ENCODE results near the gene RNF123.
"Not testable (repeated sequence)": the region's sequence is repeated elsewhere in the genome, so short reads cannot be mapped to it uniquely, and the experiment has no call there.

The RNF123 gene

DNA sequence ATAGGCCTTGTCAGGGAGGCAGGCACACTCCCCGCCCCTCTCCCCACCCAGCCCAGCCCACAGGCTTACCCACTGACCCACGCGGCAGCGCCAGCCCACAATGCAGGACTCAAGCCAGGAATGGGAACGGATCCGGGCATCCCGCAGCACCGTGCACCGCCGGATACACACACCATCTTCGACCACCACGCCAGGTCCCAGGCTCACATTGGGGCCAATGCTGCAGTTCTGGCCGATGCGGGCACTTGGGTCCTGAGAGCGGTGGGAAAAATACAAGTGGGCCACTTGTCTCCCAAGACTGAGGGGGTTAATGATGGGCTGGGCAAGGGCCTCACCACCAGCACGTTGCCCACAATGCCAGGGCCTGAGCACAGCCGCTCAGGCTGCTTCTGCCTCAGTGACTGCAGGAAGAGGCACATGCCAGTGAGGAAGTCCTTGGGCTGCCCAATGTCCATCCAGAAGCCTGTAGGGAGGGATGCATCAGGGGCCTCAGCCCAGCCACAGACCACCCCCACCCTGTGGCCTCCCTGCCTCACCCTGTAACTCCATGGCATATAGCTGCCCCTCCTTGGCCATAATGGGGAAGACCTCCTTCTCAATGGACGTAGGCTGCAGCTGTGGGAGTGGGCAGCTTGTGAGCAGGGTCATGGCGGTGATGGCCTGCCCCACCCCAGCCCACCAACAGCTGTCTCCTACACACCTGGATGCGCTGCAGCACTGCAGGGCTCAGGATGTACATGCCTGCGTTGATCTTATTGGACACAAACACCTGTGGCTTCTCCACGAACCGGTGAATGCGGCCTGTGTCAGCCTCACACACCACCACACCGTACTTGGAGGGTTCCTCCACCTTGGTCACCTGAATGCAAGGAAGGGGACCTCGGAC lies 32.8 kb downstream of the RNF123 start:
- DNase-seq = peak; percentile 20

DNA sequence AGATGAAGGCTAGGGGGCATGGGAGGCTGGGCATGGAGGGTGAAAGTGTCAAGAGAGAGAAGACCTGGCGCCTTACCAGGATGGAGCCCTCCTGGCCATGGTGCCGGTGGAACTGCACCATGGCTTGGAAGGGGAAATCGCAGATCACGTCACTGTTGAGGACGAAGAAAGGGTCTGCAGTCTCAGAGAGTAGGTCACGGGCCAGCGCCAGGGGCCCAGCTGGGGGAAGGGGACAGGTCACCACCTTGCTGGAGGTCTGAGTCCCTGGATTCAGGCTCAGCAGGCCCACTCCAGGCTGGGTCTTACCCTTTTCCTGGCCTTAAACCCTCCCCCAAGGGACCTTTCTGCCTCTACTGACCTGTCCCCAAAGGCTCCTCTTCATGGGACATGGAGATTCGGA lies 33.5 kb downstream of the RNF123 start:
- DNase-seq = no peak

DNA sequence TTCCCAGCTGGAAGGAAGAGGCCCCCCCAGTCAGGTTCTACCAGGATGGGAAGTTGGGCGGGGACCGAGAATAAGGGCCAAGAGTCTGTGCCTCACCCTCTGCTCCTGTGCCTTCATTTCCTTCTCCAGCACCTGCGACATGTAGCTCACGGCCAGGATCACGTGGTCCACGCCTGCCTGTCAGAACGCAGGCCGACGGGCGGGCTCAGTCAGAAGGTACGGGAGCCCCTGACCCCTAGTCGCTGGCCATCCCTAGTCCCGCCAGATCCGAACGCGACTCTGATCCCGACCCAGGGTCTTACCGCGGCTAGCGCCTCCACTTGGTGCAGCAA lies 33.9 kb downstream of the RNF123 start:
- peak; percentile 63 for DNase-seq

DNA sequence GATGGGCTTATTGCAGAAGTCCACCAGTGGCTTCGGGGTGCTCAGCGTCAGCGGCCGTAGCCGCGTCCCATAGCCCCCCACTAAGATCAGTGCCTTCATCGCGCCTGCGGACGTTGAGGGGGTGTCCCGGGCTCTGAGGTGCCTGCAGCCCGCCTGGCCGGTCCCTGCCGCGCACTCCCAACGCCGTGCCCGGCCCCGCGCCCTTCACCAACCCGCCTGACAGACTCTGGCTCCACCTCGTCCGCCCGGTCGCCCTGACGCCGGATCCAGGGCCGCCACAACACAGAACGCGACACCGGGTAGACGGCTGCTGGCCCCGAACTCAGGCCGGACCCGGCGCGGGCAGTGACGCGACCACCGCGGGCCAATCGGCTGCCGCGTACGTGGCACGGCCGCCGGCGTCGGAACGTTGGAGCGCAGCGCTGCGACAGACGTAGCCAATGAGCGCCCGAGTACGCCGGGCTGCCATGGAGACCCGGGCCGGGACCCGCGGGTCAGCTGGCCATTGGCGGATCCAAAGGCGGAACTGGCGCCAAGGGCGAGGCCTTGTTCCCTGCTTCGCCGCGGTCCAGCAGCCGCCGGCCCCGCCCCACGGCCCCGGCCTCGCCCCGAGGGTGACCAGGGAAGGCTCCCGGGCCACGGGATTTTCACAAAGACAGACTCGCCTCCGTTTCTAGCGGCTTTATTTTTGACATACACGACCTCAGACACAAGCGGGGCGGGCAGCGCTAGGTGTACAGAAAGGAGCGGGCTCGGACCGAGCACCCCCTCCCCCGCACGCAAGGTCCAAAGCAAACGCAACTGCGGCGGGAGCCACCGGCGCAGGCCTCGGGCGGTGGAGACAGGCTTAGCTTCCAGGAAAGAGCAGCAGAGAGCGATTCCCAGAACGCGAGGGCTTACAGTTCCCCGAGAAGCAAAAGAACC lies 34.5 kb downstream of the RNF123 start, which contains the start of gene GMPPB:
Gene GMPPB (minus strand): TSS at position 324 of the 924 bp plus-strand sequence. CDS start 225 bp downstream, at position 99.
- peak; percentile 89 for DNase-seq

DNA sequence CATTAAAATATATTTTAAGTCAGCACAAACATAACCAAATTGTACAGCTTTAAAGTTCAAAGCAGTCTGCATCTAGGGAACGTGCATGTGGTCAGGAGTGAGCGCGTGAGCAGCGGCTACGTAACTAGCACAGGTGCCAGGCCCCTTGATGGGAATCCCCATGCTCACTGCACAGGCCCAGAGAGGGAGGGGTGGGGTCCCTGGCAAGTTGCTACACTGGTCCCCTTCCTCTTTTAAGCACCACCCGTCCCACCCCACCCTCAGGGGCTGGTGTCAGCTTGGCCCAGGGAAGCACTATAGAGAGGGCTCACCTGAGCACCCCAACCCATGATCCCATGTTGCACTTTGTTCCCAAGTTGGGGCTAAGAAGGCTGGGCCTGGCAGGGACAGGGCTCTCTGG lies 35.2 kb downstream of the RNF123 start:
- peak; percentile 40 for DNase-seq

DNA sequence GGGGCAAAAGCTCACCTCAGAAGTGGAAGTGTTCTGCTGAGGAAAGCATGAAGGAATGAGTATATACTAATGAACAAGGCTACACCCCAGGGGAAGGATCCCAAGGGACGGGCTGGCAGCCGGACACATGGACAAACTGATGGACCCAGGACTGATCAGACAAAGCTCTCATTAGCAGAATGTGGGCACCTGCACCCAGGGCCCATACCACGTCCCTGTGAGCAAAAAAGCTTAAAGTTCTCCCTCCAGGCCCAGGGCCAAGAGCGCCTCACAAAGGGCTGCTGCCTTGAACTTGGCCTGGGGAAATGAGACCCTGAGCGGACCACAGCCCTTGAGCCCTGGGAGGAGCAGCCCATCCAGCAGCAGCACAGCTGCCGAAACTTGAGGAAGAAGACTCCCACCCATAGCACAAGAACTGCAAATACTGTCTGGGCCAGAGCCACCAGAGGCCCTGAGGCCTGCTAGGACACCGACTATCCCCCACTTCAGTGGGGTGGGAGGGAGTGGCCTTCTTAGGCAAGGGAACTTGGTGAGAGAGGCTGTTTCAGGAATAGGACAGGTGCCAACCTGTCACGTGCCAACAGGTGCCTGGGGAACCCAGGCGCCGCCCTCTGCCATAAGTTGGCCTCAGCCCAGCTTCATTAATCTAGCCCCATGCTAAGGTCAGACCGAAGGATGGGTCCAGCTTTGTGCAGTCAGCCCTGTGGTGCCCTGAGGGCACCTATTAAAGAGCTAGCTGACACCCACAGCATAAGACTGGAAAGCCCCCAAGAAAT lies 36.7 kb downstream of the RNF123 start:
- DNase-seq = no peak

DNA sequence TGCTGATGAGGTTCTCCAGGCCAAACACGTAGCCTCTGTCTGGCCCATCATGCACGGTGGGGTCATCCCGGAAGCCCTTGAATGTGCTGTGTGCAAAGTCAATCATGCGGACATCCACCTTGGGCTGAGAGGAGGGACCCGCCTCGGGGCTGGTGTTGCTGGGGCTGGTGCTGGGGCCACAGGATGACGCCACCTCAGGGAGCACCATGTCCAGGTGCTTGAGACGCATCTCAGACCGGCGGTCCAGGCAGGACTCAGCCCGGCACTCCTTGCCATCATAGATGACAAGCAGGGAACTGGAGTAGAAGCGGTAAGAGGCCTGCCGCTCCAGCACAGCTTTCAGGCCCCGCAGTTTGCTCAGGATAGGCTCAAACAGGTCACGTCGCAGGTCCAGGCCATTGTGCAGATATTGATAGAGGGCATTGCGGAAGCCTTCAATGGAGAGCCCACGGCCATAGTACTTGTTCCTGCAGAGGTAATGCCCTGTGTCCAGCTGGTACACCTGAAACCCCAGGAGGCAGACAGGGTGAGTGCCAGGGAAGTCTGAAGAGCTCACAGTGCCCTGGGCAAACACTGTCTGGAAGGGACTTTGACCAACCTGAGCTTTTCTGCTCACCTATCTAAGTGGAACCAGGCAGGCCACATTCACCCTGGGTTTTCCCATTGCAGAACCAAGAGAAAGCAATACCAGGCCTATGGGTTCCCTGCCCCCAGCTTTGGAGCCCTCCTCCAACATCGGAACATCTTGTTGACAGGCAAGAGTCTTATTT lies 38.0 kb downstream of the RNF123 start:
- no peak for DNase-seq

DNA sequence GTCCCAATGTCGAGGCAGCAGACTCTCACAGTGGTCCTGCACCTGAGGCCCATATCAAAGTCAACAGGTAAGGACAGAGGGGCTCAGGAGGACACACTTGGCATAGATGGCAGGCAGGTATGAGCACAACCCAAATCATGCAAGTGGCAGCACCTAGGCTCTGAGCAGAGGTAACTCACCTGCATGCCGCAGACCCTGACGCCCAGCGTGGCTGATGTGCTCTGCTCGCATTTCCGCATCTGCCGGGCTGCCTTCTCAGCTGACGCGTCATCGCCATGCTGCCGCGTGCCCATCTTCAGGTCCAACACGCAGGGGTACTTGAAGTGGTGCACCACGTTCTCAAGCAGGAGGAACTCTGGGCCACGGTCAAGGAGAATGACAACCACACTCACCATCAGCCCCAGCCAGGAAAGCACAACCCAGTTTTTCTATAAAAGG lies 38.6 kb downstream of the RNF123 start:
- no peak for DNase-seq

DNA sequence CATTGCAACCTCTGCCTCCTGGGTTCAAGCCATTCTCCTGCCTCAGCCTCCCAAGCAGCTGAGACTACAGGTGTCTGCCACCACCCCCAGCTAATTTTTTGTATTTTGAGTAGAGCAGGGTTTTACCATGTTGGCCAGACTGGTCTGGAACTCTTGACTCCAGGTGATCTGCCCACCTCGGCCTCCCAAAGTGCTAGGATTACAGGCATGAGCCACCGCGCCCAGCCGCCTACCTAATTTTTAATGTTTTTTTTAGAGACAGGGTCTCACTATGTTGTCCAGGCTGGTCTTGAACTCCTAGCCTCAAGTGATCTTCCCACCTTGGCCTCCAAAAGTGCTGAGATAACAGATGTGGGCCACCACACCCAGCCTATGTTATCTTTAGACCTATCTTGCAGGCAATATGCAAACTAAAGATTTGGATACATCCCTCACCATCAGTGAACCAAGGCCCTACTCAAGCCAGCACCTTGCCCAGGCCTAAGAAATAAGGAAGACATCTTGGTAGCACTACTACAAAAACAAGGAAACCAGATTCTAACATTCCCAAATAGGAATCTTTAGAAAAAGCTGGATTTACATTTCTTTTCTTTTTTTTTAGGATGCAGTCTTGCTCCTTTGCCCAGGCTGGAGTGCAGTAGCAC lies 40.7 kb downstream of the RNF123 start:
- DNase-seq = no peak

DNA sequence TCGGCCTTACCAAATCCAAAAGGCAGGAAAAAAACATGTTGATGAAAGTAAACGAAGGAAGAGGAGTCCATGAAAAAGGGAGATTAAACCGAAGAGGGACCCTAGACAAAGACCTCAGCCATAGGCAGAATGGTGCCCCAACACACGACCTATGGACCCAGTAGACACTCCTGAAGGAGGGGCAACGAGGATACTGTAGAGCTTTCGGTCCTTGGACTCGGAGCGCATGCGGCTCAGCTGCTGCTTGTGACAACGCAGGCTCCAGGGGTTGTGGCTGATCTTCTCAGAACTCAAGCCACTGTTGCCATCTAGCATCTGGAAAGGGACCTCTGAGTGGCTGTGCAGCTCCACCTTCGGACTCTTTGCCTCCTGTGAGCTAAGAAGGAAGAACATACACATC lies 43.2 kb downstream of the RNF123 start:
- no peak for DNase-seq

DNA sequence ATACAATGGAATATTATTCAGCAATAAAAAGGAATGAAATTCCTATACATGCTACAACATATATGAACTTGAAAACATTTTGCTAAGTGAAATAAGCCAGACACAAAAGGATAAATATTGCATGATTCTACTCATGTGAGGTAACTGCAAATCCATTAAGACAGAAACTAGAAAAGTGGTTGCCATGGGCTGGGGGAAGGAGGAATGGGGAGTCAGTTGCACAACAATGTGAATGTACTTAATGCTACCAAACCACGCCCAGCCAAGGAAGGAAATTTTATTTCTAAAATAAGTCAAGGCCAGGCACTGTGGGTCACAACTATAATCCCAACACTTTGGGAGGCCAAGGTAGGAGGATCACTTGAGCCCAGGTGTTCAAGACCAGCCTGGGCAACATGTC lies 44.2 kb downstream of the RNF123 start:
- DNase-seq = no peak

DNA sequence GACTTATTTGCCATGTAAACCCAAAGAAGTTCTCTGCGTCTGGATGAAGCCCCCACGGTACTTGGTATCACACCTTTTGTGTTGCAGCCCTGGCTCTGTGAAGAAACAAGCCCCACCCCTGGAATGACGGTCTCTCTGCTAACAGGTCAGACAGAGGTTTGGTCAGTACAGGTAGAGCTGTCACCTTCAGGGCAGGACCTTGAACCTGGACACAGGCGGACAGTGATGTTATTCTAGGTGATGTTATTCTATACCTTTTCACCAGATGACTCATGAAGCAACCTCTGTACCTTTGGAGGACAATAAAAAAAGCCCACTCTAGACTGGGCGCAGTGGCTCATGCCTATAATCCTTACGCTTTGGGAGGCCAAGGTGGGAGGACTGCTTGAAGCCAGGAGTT lies 45.4 kb downstream of the RNF123 start:
- no peak for DNase-seq

DNA sequence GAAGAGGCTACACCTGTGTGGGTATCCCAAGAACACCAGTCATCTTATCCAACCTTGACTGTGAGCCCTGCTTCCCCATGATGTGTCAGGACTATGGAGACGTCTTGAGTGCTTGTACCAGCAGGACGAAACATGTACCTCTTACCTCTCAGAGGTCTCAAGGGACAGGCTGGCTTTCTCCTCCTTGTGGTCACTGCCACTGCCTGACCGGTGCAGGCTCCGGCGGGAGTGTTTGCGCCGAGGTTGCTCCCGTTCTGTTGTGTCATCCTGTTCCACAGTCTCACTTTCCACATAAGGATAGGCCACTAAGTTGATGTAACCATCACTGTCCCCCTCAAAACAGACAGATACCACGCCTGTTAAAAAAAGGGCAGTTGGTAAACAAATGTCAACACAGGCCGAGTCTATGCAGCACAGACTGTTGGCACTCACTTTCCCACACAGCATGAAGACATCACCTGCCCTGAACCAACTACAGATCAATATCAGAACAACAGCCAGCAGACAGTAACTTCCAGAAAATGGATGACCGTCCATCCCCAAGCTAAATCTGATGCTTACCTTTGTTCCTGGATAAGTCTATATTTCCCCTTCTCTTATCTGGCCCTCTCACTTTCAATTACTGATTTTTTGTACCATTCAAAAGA lies 48.8 kb downstream of the RNF123 start:
- DNase-seq = no peak

DNA sequence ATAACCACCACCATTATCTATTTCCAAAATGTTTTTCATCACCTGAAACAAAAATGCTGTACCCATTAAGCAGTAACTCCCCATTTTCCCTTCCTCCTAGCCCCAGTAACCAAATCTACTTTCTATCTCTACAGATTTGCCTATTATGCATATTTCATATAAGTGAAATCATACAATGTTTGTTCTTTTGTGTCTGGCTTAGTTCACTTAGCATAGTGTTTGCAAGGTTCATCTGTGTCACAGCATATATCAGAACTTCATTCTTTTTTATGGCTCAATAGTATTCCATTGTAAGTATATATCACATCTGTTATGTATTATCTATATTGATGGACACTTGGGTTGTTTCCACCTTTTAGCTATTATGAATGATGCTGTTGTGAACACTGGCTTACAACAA lies 51.1 kb downstream of the RNF123 start:
- DNase-seq = no peak

DNA sequence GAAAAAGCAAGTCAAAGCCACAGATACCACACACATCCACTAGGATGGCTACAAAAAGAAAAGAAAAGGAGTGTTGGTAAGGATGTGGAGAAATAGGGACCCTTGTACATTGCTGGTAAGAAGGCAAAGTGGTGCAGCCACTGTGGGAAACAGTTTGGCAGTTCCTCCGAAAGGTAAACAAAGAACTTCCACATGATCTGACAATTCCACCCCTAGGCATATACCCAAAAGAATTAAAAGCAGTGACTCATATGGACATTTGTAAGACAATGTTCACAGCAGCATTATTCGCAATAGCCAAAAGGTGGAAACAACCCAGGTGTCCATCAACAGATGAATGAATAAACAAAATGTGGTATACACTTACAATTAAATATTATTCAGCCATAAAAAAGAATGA lies 56.6 kb downstream of the RNF123 start:
- no peak for DNase-seq

DNA sequence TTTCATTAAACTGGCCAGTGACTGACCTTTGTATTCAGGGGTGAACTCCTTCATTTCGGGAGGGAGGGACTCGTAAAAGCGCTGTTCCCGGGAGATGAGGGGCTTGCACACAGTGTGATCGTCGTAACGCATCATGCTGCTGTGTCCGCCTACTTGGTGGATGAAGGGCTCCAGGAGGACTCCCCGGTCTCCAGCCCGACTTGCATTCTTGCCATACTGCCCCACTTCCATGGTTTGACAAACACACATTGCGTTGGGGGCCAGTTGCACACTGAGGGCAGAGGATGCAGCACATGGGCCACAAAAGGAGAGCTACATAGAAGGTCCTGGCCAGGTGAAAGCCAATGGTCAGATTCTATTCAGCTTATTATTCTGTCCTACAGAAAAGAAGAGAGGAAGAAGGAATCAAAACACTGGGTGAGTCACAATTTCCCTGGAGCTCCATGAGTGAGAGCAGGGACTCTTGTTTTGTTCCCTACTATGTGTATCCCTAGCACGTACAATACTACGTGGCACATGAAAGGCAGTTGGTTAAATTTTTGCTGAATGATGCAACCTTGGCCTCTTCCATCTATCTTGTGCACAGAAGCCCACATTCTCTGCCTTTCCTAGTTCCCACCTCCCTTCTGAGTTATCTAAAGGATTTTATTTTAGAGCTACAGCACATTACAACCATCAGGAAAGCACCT lies 58.6 kb downstream of the RNF123 start:
- DNase-seq = no peak

DNA sequence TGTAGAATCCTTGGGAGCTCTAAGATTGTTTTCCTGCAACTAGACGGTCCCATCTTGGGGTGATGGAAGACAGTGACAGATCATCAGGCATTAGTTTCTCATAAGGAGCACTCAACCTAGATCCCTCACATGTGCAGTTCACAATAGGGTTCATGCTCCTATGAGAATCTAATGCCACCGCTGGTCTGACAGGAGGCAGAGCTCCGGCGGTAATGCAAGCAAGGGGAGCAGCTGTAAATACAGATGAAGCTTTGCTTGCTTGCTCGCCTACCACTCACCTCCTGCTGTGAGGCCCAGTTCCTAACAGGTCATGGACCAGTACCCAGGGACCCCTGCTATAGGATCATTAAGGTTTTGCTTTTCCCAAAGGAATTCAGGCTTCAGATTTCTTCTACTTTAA lies 59.5 kb downstream of the RNF123 start:
- not testable (repeated sequence) for DNase-seq

DNA sequence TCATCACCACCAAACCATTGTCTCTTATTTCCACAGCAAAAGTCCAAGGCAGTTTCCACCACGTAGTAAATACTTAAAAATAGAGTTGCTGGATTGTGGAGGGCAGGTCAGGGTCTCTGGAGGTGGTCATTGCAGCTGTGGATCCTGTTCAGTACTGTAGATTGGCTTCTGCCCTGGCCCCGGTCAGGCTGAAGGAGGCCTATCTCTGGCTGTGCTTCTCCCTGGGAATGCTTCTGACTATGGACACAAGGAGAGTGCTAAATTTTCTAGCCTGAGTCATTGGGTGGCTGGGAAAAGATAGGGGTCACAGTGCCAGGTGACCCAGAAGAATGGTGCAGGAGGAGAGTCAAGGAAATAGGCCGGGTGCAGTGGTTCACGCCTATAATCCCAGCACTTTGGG lies 60.7 kb downstream of the RNF123 start:
- no peak for DNase-seq

DNA sequence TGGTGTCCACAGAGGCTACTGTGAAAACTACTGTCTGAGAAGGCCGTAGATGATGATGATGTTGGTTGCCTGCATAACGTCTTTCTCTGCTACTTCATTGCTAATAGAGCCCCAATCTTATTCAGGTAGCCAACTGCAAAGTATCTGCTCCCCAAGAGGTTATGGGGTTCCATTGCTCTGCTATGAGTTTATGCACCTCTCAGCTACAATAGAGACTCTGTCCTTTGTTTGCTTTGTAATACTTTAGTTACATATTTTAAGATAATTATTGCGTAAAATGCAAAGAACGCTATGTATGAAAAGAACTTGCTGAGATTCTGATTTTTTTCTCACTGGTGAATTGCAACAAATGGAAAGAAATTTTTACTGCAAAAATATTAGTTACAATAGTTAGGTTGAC lies 62.1 kb downstream of the RNF123 start:
- DNase-seq = no peak

DNA sequence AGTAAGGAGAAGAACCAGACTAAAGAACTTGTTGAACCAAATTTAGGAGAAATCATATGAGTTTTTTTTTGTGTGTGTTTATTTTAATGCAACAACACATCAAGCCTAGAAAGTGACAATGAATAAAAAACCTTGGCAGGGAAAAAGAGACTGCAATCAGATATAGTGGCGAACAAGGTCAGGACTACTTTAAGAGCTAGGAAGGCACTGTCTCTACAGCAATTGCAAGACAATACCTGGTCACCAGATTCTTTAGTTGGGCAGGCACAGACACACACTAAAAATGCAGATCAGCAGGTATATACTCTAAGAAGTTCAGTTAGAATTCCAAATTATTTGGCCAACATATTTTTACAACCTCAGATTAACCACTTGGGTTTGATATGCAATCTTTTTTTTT lies 65.2 kb downstream of the RNF123 start:
- no peak for DNase-seq

DNA sequence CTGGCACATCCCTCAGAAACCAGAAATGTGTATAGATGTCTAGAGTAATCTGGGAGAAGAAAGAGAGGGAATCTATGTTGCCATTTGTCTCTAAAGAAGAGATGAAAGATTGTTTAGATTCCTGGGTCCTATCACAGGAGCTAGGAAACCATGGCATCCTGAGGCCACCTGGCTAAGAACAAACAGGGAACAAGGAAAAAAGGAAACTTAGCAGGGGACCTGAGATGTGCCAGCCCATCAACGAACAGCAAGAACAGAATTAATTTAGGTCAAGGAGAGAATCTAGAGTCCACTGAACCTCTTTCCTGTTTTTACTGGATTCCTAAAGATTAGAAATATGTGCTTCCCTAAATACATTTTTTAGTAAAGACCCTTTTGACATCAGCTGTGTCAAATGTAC lies 66.7 kb downstream of the RNF123 start:
- no peak for DNase-seq

All from activated T-cell treated with anti-CD3 and anti-CD28 coated beads, Interleukin-2, amount 50 U/mL, for 1 hour (primary cell).